ENCODE data around the gene MAN2B1.

The MAN2B1 gene

DNA sequence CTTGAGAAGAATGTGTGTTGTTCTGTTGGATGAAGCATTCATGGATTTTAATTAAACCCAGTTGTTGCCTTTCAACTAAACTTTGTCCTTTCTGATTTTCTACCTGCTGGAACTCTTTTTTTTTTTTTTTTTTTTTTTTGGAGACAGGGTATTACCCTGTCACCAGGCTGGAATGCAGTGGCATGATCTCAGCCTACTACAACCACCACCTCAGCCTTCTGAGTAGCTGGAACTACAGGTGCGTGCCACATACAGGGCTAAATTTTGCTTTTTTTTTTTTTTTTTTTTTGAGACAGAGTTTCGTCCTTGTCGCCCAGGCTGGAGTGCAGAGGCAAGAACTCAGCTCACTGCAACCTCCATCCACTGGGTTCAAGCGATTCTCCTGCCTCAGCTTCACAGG is 48.9 kb downstream of the MAN2B1 start:
- TF ChIP-seq EZH2phosphoT487 (IDR thresholded peaks at IDR 0.05; ENCODE audit: borderline replicate concordance) = no peak
- TF ChIP-seq, protein P1, sequence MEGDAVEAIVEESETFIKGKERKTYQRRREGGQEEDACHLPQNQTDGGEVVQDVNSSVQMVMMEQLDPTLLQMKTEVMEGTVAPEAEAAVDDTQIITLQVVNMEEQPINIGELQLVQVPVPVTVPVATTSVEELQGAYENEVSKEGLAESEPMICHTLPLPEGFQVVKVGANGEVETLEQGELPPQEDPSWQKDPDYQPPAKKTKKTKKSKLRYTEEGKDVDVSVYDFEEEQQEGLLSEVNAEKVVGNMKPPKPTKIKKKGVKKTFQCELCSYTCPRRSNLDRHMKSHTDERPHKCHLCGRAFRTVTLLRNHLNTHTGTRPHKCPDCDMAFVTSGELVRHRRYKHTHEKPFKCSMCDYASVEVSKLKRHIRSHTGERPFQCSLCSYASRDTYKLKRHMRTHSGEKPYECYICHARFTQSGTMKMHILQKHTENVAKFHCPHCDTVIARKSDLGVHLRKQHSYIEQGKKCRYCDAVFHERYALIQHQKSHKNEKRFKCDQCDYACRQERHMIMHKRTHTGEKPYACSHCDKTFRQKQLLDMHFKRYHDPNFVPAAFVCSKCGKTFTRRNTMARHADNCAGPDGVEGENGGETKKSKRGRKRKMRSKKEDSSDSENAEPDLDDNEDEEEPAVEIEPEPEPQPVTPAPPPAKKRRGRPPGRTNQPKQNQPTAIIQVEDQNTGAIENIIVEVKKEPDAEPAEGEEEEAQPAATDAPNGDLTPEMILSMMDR (conservative IDR thresholded peaks at IDR 0.05; ENCODE audit: low read length) = no peak
- no peak overlapping the region for H3K9ac ChIP-seq (ENCODE audit: low read depth, low read length, poor library complexity, severe bottlenecking)
- H3K4me2 ChIP-seq (ENCODE audit: low read depth, low read length, poor library complexity, severe bottlenecking) = no peak overlapping the region
- H3K36me3 ChIP-seq (ENCODE audit: insufficient read depth, low read length) = no peaks in the 10 kb centered on the region
- no peak overlapping the region for H3K4me3 ChIP-seq (ENCODE audit: low read length, poor library complexity, severe bottlenecking)
- H3K9me3 ChIP-seq (ENCODE audit: insufficient read depth, low read depth, low read length) = no peaks in the 10 kb centered on the region
- peaks cover 76% of the 10 kb centered on the region for H3K79me2 ChIP-seq (ENCODE audit: insufficient read depth, low read length)
- peaks cover 22% of the 10 kb centered on the region for H3K4me1 ChIP-seq (ENCODE audit: insufficient read depth, low read length, poor library complexity, severe bottlenecking)
- no peaks in the 10 kb centered on the region for H3K27me3 ChIP-seq (ENCODE audit: insufficient read depth, low read length, poor library complexity, severe bottlenecking)
- H3F3A ChIP-seq (ENCODE audit: low read depth) = no peaks in the 10 kb centered on the region
- no peaks in the 10 kb centered on the region for H3K9me2 ChIP-seq (replicated peaks; ENCODE audit: low read depth, low read length)
- H4K20me1 ChIP-seq (ENCODE audit: insufficient read depth, low read length, poor library complexity, severe bottlenecking) = peaks cover 57% of the 10 kb centered on the region
- H2AFZ ChIP-seq (ENCODE audit: low read length) = no peak overlapping the region

DNA sequence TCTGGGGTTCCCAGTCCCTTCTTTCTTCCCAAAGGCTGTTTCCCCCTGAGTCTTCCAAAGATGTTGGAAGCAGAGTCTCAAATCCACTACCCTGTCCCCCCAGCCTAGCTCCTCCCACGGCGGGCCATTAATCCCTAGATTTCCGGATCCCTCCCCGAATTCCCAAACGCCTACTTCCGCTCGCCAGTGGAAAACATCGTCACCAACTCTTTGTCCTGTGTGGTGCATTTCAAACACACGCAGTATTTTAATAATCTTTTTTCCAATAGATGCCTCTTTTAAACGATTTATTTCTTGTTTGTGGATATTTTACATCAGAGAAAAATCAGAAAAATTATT is 55.2 kb downstream of the MAN2B1 start:
- no peaks in the 10 kb centered on the region for H3K36me3 ChIP-seq (ENCODE audit: insufficient read depth, low read length)
- H3K9ac ChIP-seq (ENCODE audit: low read depth, low read length, poor library complexity, severe bottlenecking) = peak overlapping the region; percentile 77
- no peaks in the 10 kb centered on the region for H3K27me3 ChIP-seq (ENCODE audit: insufficient read depth, low read length, poor library complexity, severe bottlenecking)
- H3K4me3 ChIP-seq (ENCODE audit: low read length, poor library complexity, severe bottlenecking) = peak overlapping the region; percentile 90
- H3F3A ChIP-seq (ENCODE audit: low read depth) = no peaks in the 10 kb centered on the region
- H3K9me2 ChIP-seq (replicated peaks; ENCODE audit: low read depth, low read length) = no peaks in the 10 kb centered on the region
- peak overlapping the region; percentile 88 for H2AFZ ChIP-seq (ENCODE audit: low read length)
- H3K4me1 ChIP-seq (ENCODE audit: insufficient read depth, low read length, poor library complexity, severe bottlenecking) = peaks cover 43% of the 10 kb centered on the region
- TF ChIP-seq, protein P1 (conservative IDR thresholded peaks at IDR 0.05; ENCODE audit: low read length) = no peak
- no peak for TF ChIP-seq EZH2phosphoT487 (IDR thresholded peaks at IDR 0.05; ENCODE audit: borderline replicate concordance)
- H4K20me1 ChIP-seq (ENCODE audit: insufficient read depth, low read length, poor library complexity, severe bottlenecking) = peaks cover 44% of the 10 kb centered on the region
- H3K9me3 ChIP-seq (ENCODE audit: insufficient read depth, low read depth, low read length) = no peaks in the 10 kb centered on the region
- peaks cover 71% of the 10 kb centered on the region for H3K79me2 ChIP-seq (ENCODE audit: insufficient read depth, low read length)
- H3K4me2 ChIP-seq (ENCODE audit: low read depth, low read length, poor library complexity, severe bottlenecking) = peak overlapping the region; percentile 99

- Histone ChIP-seq H3K27me3 (ENCODE audit: insufficient read depth, low read length, poor library complexity, severe bottlenecking) (no peaks in the 10 kb centered on the region), H2AFZ (ENCODE audit: low read length) (peak within 1 kb of the TSS; percentile 93), H3K4me3 (ENCODE audit: low read length, poor library complexity, severe bottlenecking) (peak within 1 kb of the TSS; percentile 90), H4K20me1 (ENCODE audit: insufficient read depth, low read length, poor library complexity, severe bottlenecking) (peaks cover 38% of the 10 kb centered on the region), H3K4me1 (ENCODE audit: insufficient read depth, low read length, poor library complexity, severe bottlenecking) (peaks cover 39% of the 10 kb centered on the region), H3K9me3 (ENCODE audit: insufficient read depth, low read depth, low read length) (no peaks in the 10 kb centered on the region), H3K9ac (ENCODE audit: low read depth, low read length, poor library complexity, severe bottlenecking) (peak within 1 kb of the TSS; percentile 77), H3K9me2 (replicated peaks; ENCODE audit: low read depth, low read length) (no peaks in the 10 kb centered on the region), H3F3A (ENCODE audit: low read depth) (no peaks in the 10 kb centered on the region), H3K36me3 (ENCODE audit: insufficient read depth, low read length) (no peaks in the 10 kb centered on the region), H3K79me2 (ENCODE audit: insufficient read depth, low read length) (peaks cover 65% of the 10 kb centered on the region), H3K4me2 (ENCODE audit: low read depth, low read length, poor library complexity, severe bottlenecking) (peak within 1 kb of the TSS; percentile 99)
- TF ChIP-seq, protein P1 (conservative IDR thresholded peaks at IDR 0.05; ENCODE audit: low read length) = 0 out of 2 replicates have a peak, but pooled peaks have one; percentile 17
- TF ChIP-seq EZH2phosphoT487 (IDR thresholded peaks at IDR 0.05; ENCODE audit: borderline replicate concordance) = no peak
Measured at GRCh38 chr19:12610540-12611360, 55.8 kb downstream of the MAN2B1 start, which contains the start of the genes ZNF490 and ZNF791. Gene ZNF490, minus strand, starts transcription at chr19:12610813. Its CDS starts 133 bp downstream, at chr19:12610680. Gene ZNF791, plus strand, starts transcription at chr19:12610920. Its CDS starts 160 bp downstream, at chr19:12611080.
